Stomach (tissue), 9 donors: ENCODE data around the gene DIRAS1. TPM values are rescaled to one million over a fixed set of nuclear protein-coding genes. Genes with fewer than 3 reads are reported as not detected.
A peak's percentile ranks its signal among the peaks of the same experiment; 100 is the strongest.

Experiments
- DNase-seq, 2 donors: peaks; one replicate each; pipeline versions ENCODE4 v3.0.0 to v3.0.0-alpha.2; 2013 to 2019
- H3K27ac ChIP-seq, 5 donors: fragments of 200-600 bp in 4 of 5; sonication (generic) in 4 of 5; one replicate each; pipeline ENCODE4 v1.5.1; 2013 to 2019; ENCODE audit warnings: mild to moderate bottlenecking in 1 of 5, moderate library complexity in 1 of 5
- H3K27me3 ChIP-seq, 3 donors: fragments of 200-600 bp; sonication (generic); one replicate each; pipeline ENCODE4 v1.5.1; 2017 to 2019; ENCODE audit warnings: mixed run types in 1 of 3
- H3K36me3 ChIP-seq, 4 donors: fragments of 200-600 bp; sonication (generic); 1 replicate in 3 of 4; 2 replicates in 1 of 4; pipeline ENCODE4 v1.5.1; 2016 to 2019
- H3K4me1 ChIP-seq, 4 donors: fragments of 200-600 bp; sonication (generic); one replicate each; pipeline ENCODE4 v1.5.1; 2016 to 2019
- H3K4me3 ChIP-seq, 4 donors: fragments of 200-600 bp; sonication (generic) in 3 of 4; one replicate each; pipeline ENCODE4 v1.5.1; 2016 to 2019; ENCODE audit warnings: mild to moderate bottlenecking in 1 of 4
- H3K9me3 ChIP-seq, 4 donors: fragments of 200-600 bp; sonication (generic); one replicate each; pipeline ENCODE4 v1.5.1; 2016 to 2019
- CTCF ChIP-seq, 7 experiments: fragments of 450-650 bp in 4 of 7; fragments of 200-600 bp in 3 of 7; sonication (generic) in 3 of 7; IDR thresholded peaks; one replicate each; pipeline ENCODE4 v1.5.1; 2016 to 2019; ENCODE audit warnings: antibody characterized with exemption in 7 of 7, control low read depth in 2 of 7, mild to moderate bottlenecking in 1 of 7
- EP300 ChIP-seq: sonication (generic); formaldehyde crosslinking; IDR thresholded peaks from one replicate; pipeline ENCODE4 v1.6.1; 2017; ENCODE audit warnings: antibody characterized with exemption
- POLR2A ChIP-seq, 4 donors: fragments of 450-650 bp; IDR thresholded peaks; one replicate each; pipeline ENCODE4 v1.6.1; 2016; ENCODE audit warnings: antibody characterized with exemption in 4 of 4, control low read depth in 2 of 4, mild to moderate bottlenecking in 1 of 4, moderate library complexity in 1 of 4
- POLR2AphosphoS5 ChIP-seq, 3 donors: sonication (generic); formaldehyde crosslinking; IDR thresholded peaks; one replicate each; pipeline ENCODE4 v1.6.1; 2016; ENCODE audit warnings: antibody characterized with exemption in 3 of 3
- WGBS, 5 donors: extraction: QIAGEN DNeasy Blood & Tissue Kit in 3 of 5; methylation state at CpG; one replicate each; pipeline versions ENCODE4 v1.1.5 to v1.1.7; 2013 to 2018; 5-methylcytosine and 5-hydroxymethylcytosine counted together
- intact Hi-C: fragments of 100-400 bp; cut with DNase I; formaldehyde crosslinking; loops from one replicate; pipeline ENCODE4 v1.15.1; 2023; ENCODE audit warnings: low total_unique reads
- polyA plus RNA-seq, 3 donors: library from polyadenylated mRNA; stranded (reverse); fragments of 200-250 nt; gene quantifications; one replicate each; pipeline ENCODE4 v1.2.3, GENCODE V29; 2013
- total RNA-seq, 5 donors: library from RNA; depleted of rRNA; stranded (reverse); fragments of >200 nt; gene quantifications; one replicate each; pipeline versions ENCODE4 v1.1.0 to v1.2.3, GENCODE V29; 2014 to 2016
- donor health status: healthy with polysubstance abuse.
- donor health status: Bipolar disorder and iron deficiency.
- donor health status: healthy.

The DIRAS1 gene
- total and polyA plus RNA-seq, 8 donors = 0.73 to 8.4 (median 2.1) TPM; not detected in 1

- intact Hi-C loops = no loop called here
- no peak overlapping the region for H3K4me3 ChIP-seq
- no peak for TF ChIP-seq POLR2A (IDR thresholded peaks at IDR 0.05)
- TF ChIP-seq EP300 = no peak
- TF ChIP-seq CTCF (IDR thresholded peaks at IDR 0.05) = no peak
- no peak for TF ChIP-seq POLR2AphosphoS5 (IDR thresholded peaks at IDR 0.05)
- DNase-seq = no peak
- peaks cover 0 to 8% (median 3%) of the 10 kb centered on the region in 4 donors for H3K9me3 ChIP-seq
- no peaks in the 10 kb centered on the region for H3K4me1 ChIP-seq
- H3K27me3 ChIP-seq = no peaks in the 10 kb centered on the region
- no peak overlapping the region for H3K27ac ChIP-seq
- H3K36me3 ChIP-seq = no peaks in the 10 kb centered on the region
- 82 to 91% (median 90%) methylated on average over 9 of the region's 9 CpGs for WGBS, 5 donors
Measured at GRCh38 chr19:2666344-2666994, 54.7 kb downstream of the DIRAS1 start.

- no peaks in the 10 kb centered on the region for H3K36me3 ChIP-seq
- 86 to 94% (median 87%) methylated on average over 7 to 11 of the region's 11 CpGs for WGBS, 5 donors
- H3K27me3 ChIP-seq = no peaks in the 10 kb centered on the region
- H3K9me3 ChIP-seq = peaks cover 0 to 8% (median 3%) of the 10 kb centered on the region in 4 donors
- no peak for DNase-seq
- H3K27ac ChIP-seq = peak overlapping the region in 1 of 5 donors; percentile 35
- no peak for TF ChIP-seq CTCF (IDR thresholded peaks at IDR 0.05)
- TF ChIP-seq POLR2AphosphoS5 (IDR thresholded peaks at IDR 0.05) = no peak
- TF ChIP-seq EP300 = no peak
- no peak for TF ChIP-seq POLR2A (IDR thresholded peaks at IDR 0.05)
- intact Hi-C loops = no loop called here
- H3K4me3 ChIP-seq = no peak overlapping the region
- H3K4me1 ChIP-seq = no peaks in the 10 kb centered on the region
Measured at GRCh38 chr19:2665103-2665502, 56.1 kb downstream of the DIRAS1 start.

Other genes with a start within 250 kb of the DIRAS1 start
- 100 to 1,000 TPM in 1 of 5 donors, 10 to 100 TPM in 4; 61.6 to 588 (median 91.0) TPM for gene GADD45B, start 245.2 kb downstream of the DIRAS1 start, total RNA-seq
- gene GADD45B, start 245.2 kb downstream of the DIRAS1 start, polyA plus RNA-seq = 10 to 100 TPM; 52.9 to 92.1 (median 53.8) TPM
- 10 to 100 TPM in 1 of 5 donors, 1 to 10 TPM in 3, under 1 TPM in 1; 0.58 to 15.1 (median 3.6) TPM for gene GNG7, start 18.7 kb downstream of the DIRAS1 start, total RNA-seq
- 1 to 10 TPM; 3.4 to 7.0 (median 5.0) TPM for gene GNG7, start 18.7 kb downstream of the DIRAS1 start, polyA plus RNA-seq
- gene SLC39A3, start 18.6 kb upstream of the DIRAS1 start, total RNA-seq = 10 to 100 TPM in 2 of 5 donors, 1 to 10 TPM in 2, not detected in 1; 3.6 to 33.6 (median 16.4) TPM
- 10 to 100 TPM in 2 of 3 donors, 1 to 10 TPM in 1; 7.3 to 26.7 (median 14.9) TPM for gene SLC39A3, start 18.6 kb upstream of the DIRAS1 start, polyA plus RNA-seq
- 100 to 1,000 TPM in 1 of 5 donors, 10 to 100 TPM in 4; 18.5 to 173 (median 41.1) TPM for gene SGTA, start 61.9 kb upstream of the DIRAS1 start, total RNA-seq
- gene SGTA, start 61.9 kb upstream of the DIRAS1 start, polyA plus RNA-seq = 10 to 100 TPM; 46.1 to 64.8 (median 59.3) TPM
- 100 to 1,000 TPM in 1 of 5 donors, 10 to 100 TPM in 4; 16.1 to 244 (median 50.8) TPM for gene THOP1, start 64.1 kb upstream of the DIRAS1 start, total RNA-seq
- gene THOP1, start 64.1 kb upstream of the DIRAS1 start, polyA plus RNA-seq = 10 to 100 TPM; 16.2 to 47.9 (median 46.5) TPM
- gene ZNF554, start 98.5 kb upstream of the DIRAS1 start, total RNA-seq = 10 to 100 TPM in 2 of 5 donors, 1 to 10 TPM in 2, under 1 TPM in 1; 0.58 to 21.4 (median 7.5) TPM
- 1 to 10 TPM; 1.6 to 2.7 (median 2.2) TPM for gene ZNF554, start 98.5 kb upstream of the DIRAS1 start, polyA plus RNA-seq
- 10 to 100 TPM in 1 of 5 donors, 1 to 10 TPM in 3, under 1 TPM in 1; 0.58 to 11.2 (median 2.6) TPM for gene ZNF555, start 120.1 kb upstream of the DIRAS1 start, total RNA-seq
- 1 to 10 TPM; 1.2 to 2.4 (median 1.9) TPM for gene ZNF555, start 120.1 kb upstream of the DIRAS1 start, polyA plus RNA-seq
- gene ZNF556, start 146.0 kb upstream of the DIRAS1 start, total RNA-seq = under 1 TPM in 1 of 5 donors, not detected in 4; 0.58 TPM
- under 1 TPM in 2 of 3 donors, not detected in 1; 0.19 to 0.23 TPM for gene ZNF556, start 146.0 kb upstream of the DIRAS1 start, polyA plus RNA-seq
- gene ZNF57, start 179.6 kb upstream of the DIRAS1 start, total RNA-seq = 10 to 100 TPM in 4 of 5 donors, under 1 TPM in 1; 0.89 to 42.0 (median 16.5) TPM
- gene ZNF57, start 179.6 kb upstream of the DIRAS1 start, polyA plus RNA-seq = 10 to 100 TPM in 1 of 3 donors, 1 to 10 TPM in 2; 7.4 to 11.2 (median 9.5) TPM
- 10 to 100 TPM in 2 of 5 donors, 1 to 10 TPM in 2, under 1 TPM in 1; 0.29 to 65.3 (median 6.5) TPM for gene ZNF77, start 223.6 kb upstream of the DIRAS1 start, total RNA-seq
- gene ZNF77, start 223.6 kb upstream of the DIRAS1 start, polyA plus RNA-seq = 1 to 10 TPM; 2.0 to 2.4 (median 2.3) TPM